ENCODE results near the gene AWAT1. TPM values are rescaled to one million over a fixed set of nuclear protein-coding genes. Genes with fewer than 3 reads are reported as not detected.
A peak's percentile ranks its signal among the peaks of the same experiment; 100 is the strongest.

Gene AWAT1
- total and polyA plus RNA-seq, 2 experiments from 2014 or later, result not detected

GRCh38 chrX:70254909-70255308 is 20.5 kb downstream of the AWAT1 start:
- Histone ChIP-seq H3K36me3 (replicated peaks; ENCODE audit: insufficient read depth, low read depth) (no peaks in the 10 kb centered on the region), H2AFZ (no peak overlapping the region), H3K4me3 (no peak overlapping the region), H3K9me3 (ENCODE audit: low read depth) (no peaks in the 10 kb centered on the region), H3K27ac (peak overlapping the region; percentile 90), H3K9me2 (replicated peaks; ENCODE audit: insufficient read depth) (no peaks in the 10 kb centered on the region), H3K4me2 (no peak overlapping the region), H3K4me1 (ENCODE audit: insufficient read depth) (peaks cover 12% of the 10 kb centered on the region), H3K27me3 (no peaks in the 10 kb centered on the region), H4K20me1 (ENCODE audit: insufficient read depth, poor library complexity, severe bottlenecking) (no peaks in the 10 kb centered on the region), H3K79me2 (no peaks in the 10 kb centered on the region)
- DNase-seq (ENCODE audit: low spot score), result peak; percentile 41
- TF ChIP-seq EZH2phosphoT487 (IDR thresholded peaks at IDR 0.05; ENCODE audit: low read depth, severe bottlenecking, unreplicated experiment) (no peak), CTCF (IDR thresholded peaks at IDR 0.05; ENCODE audit: poor library complexity) (no peak), EZH2 (IDR thresholded peaks at IDR 0.05; ENCODE audit: borderline replicate concordance) (no peak)
- 63% methylated on average over 3 of the region's 3 CpGs for WGBS (ENCODE audit: low lambda C conversion rate, missing lambda C conversion rate)

- Histone ChIP-seq H2AFZ (no peak overlapping the region), H3K4me3 (no peak overlapping the region), H3K36me3 (replicated peaks; ENCODE audit: insufficient read depth, low read depth) (no peaks in the 10 kb centered on the region), H3K9me3 (ENCODE audit: low read depth) (no peaks in the 10 kb centered on the region), H3K27me3 (no peaks in the 10 kb centered on the region), H3K9me2 (replicated peaks; ENCODE audit: insufficient read depth) (no peaks in the 10 kb centered on the region), H3K4me1 (ENCODE audit: insufficient read depth) (peaks cover 12% of the 10 kb centered on the region), H3K27ac (peak overlapping the region; percentile 78), H3K4me2 (no peak overlapping the region), H4K20me1 (ENCODE audit: insufficient read depth, poor library complexity, severe bottlenecking) (no peaks in the 10 kb centered on the region), H3K79me2 (no peaks in the 10 kb centered on the region)
- no peak for DNase-seq (ENCODE audit: low spot score)
- WGBS (ENCODE audit: low lambda C conversion rate, missing lambda C conversion rate), result 66% methylated on average over 2 of the region's 2 CpGs
- TF ChIP-seq EZH2phosphoT487 (IDR thresholded peaks at IDR 0.05; ENCODE audit: low read depth, severe bottlenecking, unreplicated experiment) (no peak), CTCF (IDR thresholded peaks at IDR 0.05; ENCODE audit: poor library complexity) (no peak), EZH2 (IDR thresholded peaks at IDR 0.05; ENCODE audit: borderline replicate concordance) (no peak)
Measured at GRCh38 chrX:70255452-70255851, 21.0 kb downstream of the AWAT1 start.

GRCh38 chrX:70257423-70258288 is 23.2 kb downstream of the AWAT1 start:
- no peak overlapping the region for H2AFZ ChIP-seq
- H3K9me3 ChIP-seq (ENCODE audit: low read depth), result no peaks in the 10 kb centered on the region
- H3K27me3 ChIP-seq, result no peaks in the 10 kb centered on the region
- no peak overlapping the region for H3K4me3 ChIP-seq
- H3K36me3 ChIP-seq (replicated peaks; ENCODE audit: insufficient read depth, low read depth), result no peaks in the 10 kb centered on the region
- peak; percentile 37 for DNase-seq (ENCODE audit: low spot score)
- no peaks in the 10 kb centered on the region for H4K20me1 ChIP-seq (ENCODE audit: insufficient read depth, poor library complexity, severe bottlenecking)
- 57% methylated on average over 5 of the region's 5 CpGs for WGBS (ENCODE audit: low lambda C conversion rate, missing lambda C conversion rate)
- no peaks in the 10 kb centered on the region for H3K79me2 ChIP-seq
- peaks cover 14% of the 10 kb centered on the region for H3K4me1 ChIP-seq (ENCODE audit: insufficient read depth)
- TF ChIP-seq CTCF (IDR thresholded peaks at IDR 0.05; ENCODE audit: poor library complexity) (no peak), EZH2phosphoT487 (IDR thresholded peaks at IDR 0.05; ENCODE audit: low read depth, severe bottlenecking, unreplicated experiment) (no peak), EZH2 (IDR thresholded peaks at IDR 0.05; ENCODE audit: borderline replicate concordance) (no peak)
- H3K9me2 ChIP-seq (replicated peaks; ENCODE audit: insufficient read depth), result no peaks in the 10 kb centered on the region
- no peak overlapping the region for H3K4me2 ChIP-seq
- H3K27ac ChIP-seq, result peak overlapping the region; percentile 78
